Nephron progenitor cell (in vitro differentiated cells): ENCODE data around the gene SLC12A5.

Experiments
- DNase-seq: peaks from one replicate; pipeline ENCODE4 v3.0.0; 2021
- H3K27ac Mint-ChIP-seq: 2 replicates; pipeline ENCODE4 v1.8.0; 2021; ENCODE audit warnings: mild to moderate bottlenecking, moderate library complexity, mixed read lengths
- H3K27me3 Mint-ChIP-seq: 2 replicates; pipeline ENCODE4 v1.8.0; 2021; ENCODE audit warnings: mild to moderate bottlenecking, low read depth, mixed read lengths; ENCODE audit not compliant: poor library complexity
- H3K36me3 Mint-ChIP-seq: 2 replicates; pipeline ENCODE4 v1.8.0; 2021; ENCODE audit warnings: low read depth, mixed read lengths
- H3K4me1 Mint-ChIP-seq: 2 replicates; pipeline ENCODE4 v1.8.0; 2021; ENCODE audit warnings: mixed read lengths
- H3K4me3 Mint-ChIP-seq: 2 replicates; pipeline ENCODE4 v1.8.0; 2021; ENCODE audit warnings: mild to moderate bottlenecking, moderate library complexity, mixed read lengths
- H3K9me3 Mint-ChIP-seq: 2 replicates; pipeline ENCODE4 v1.8.0; 2021; ENCODE audit warnings: mild to moderate bottlenecking, moderate library complexity, mixed read lengths
- CTCF ChIP-seq: fragments of 200-600 bp; sonication (generic); IDR thresholded peaks from 2 replicates; pipeline ENCODE4 v1.5.0; 2021; ENCODE audit warnings: antibody characterized with exemption

Gene SLC12A5

GRCh38 chr20:46065691-46066090 lies 36.7 kb downstream of the SLC12A5 start:
- H3K27me3 Mint-ChIP-seq, result peaks cover 18% of the 10 kb centered on the region
- no peak for TF ChIP-seq CTCF
- H3K9me3 Mint-ChIP-seq, result no peaks in the 10 kb centered on the region
- no peak overlapping the region for H3K4me3 Mint-ChIP-seq
- H3K36me3 Mint-ChIP-seq, result peaks cover 67% of the 10 kb centered on the region
- no peak overlapping the region for H3K27ac Mint-ChIP-seq
- no peak for DNase-seq
- H3K4me1 Mint-ChIP-seq, result peaks cover 6% of the 10 kb centered on the region

DNA sequence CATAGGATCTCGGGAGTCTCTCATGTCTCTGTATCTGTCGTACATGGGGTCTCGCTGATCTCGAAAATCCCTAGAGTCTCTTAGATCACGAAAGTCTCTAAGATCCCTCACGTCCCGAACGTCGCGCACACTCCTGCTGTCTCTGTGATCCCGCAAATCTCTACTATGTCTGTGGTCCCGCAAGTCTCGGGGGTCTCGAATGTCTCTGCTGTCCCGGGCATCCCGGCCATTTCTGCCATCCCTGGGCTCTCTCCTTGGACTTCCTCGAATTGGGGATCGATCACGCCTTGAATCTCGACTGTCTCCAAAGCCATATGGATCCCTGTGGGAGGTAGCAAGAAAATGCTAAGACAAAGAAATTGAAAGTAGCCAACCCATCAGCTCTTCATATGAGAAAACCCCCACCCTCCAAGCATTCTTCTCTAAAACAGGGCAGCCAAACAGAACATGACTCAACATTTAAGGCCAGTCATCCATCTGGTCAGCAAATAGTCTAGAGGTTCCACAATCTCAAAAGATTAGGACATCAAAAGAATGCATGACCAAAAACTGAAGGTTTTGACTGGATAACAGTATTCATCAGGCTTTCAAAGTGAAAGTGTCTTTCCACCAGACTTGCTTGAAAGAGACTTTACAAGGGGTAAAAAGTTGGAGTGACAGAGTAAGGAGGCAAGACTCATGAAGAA lies 41.3 kb downstream of the SLC12A5 start:
- DNase-seq, result no peak
- no peaks in the 10 kb centered on the region for H3K9me3 Mint-ChIP-seq
- no peak overlapping the region for H3K4me3 Mint-ChIP-seq
- no peak overlapping the region for H3K27ac Mint-ChIP-seq
- H3K4me1 Mint-ChIP-seq, result peaks cover 4% of the 10 kb centered on the region
- H3K36me3 Mint-ChIP-seq, result peaks cover 36% of the 10 kb centered on the region
- no peaks in the 10 kb centered on the region for H3K27me3 Mint-ChIP-seq
- no peak for TF ChIP-seq CTCF

DNA sequence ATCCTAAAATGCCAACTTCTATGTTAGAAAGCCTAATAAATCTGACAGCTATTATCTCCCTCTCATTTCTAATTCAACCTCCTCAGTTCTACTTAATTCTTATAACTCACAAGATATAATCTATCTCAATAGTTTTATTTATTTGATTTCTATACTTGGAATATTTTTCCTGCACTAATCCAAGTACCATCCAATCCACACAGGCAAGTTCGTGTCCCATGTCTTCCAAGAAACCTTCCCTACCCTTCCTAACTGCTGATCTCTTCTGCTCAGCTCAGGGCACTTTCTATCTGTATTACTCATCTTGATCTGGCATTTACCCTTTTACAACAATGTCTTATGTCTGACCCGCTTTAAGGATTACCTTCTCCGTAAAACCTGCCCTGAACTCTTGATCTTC lies 42.6 kb downstream of the SLC12A5 start:
- Mint-ChIP-seq H3K27ac (no peak overlapping the region), H3K4me3 (no peak overlapping the region), H3K36me3 (peaks cover 29% of the 10 kb centered on the region), H3K9me3 (no peaks in the 10 kb centered on the region), H3K4me1 (peaks cover 4% of the 10 kb centered on the region), H3K27me3 (no peaks in the 10 kb centered on the region)
- TF ChIP-seq CTCF, result no peak
- DNase-seq, result no peak

GRCh38 chr20:46073024-46073423 lies 44.0 kb downstream of the SLC12A5 start:
- Mint-ChIP-seq H3K27me3 (no peaks in the 10 kb centered on the region), H3K4me1 (peaks cover 4% of the 10 kb centered on the region), H3K36me3 (peaks cover 29% of the 10 kb centered on the region), H3K9me3 (no peaks in the 10 kb centered on the region), H3K4me3 (no peak overlapping the region), H3K27ac (no peak overlapping the region)
- no peak for TF ChIP-seq CTCF
- no peak for DNase-seq

- no peak overlapping the region for H3K27ac Mint-ChIP-seq
- TF ChIP-seq CTCF, result no peak
- no peak for DNase-seq
- H3K36me3 Mint-ChIP-seq, result peaks cover 28% of the 10 kb centered on the region
- peaks cover 4% of the 10 kb centered on the region for H3K4me1 Mint-ChIP-seq
- H3K4me3 Mint-ChIP-seq, result no peak overlapping the region
- H3K9me3 Mint-ChIP-seq, result no peaks in the 10 kb centered on the region
- no peaks in the 10 kb centered on the region for H3K27me3 Mint-ChIP-seq
These were observed 44.4 kb downstream of the SLC12A5 start for GRCh38 chr20:46073443-46073842.

- H3K4me3 Mint-ChIP-seq, result no peak overlapping the region
- no peak for DNase-seq
- peaks cover 29% of the 10 kb centered on the region for H3K36me3 Mint-ChIP-seq
- H3K27ac Mint-ChIP-seq, result no peak overlapping the region
- H3K4me1 Mint-ChIP-seq, result peaks cover 4% of the 10 kb centered on the region
- no peaks in the 10 kb centered on the region for H3K27me3 Mint-ChIP-seq
- no peak for TF ChIP-seq CTCF
- H3K9me3 Mint-ChIP-seq, result no peaks in the 10 kb centered on the region
These were observed 45.0 kb downstream of the SLC12A5 start for GRCh38 chr20:46074006-46074405.
